Inflammatory macrophage treated with lipopolysaccharide for 4 hours (primary cell): ENCODE data around the gene PNPT1.

Experiments used
- DNase-seq: peaks from one replicate; pipeline ENCODE4 v3.0.0-alpha.2; 2020

Gene PNPT1

GRCh38 chr2:55595536-55595935, 98.1 kb downstream of the PNPT1 start:
- DNase-seq = no peak

GRCh38 chr2:55592130-55592529, 101.5 kb downstream of the PNPT1 start:
- DNase-seq = no peak

GRCh38 chr2:55590810-55591440, 102.7 kb downstream of the PNPT1 start:
- no peak for DNase-seq

GRCh38 chr2:55585451-55586080, 108.1 kb downstream of the PNPT1 start:
- peak; percentile 64 for DNase-seq
